Measurements from ENCODE around the gene STK39.

Gene STK39

GRCh38 chr2:167980439-167980838 is 267.0 kb downstream of the STK39 start:
- DNase-seq: no peak

- DNase-seq: no peak
These were observed 274.6 kb downstream of the STK39 start for GRCh38 chr2:167972746-167973145.

GRCh38 chr2:167972020-167972419 is 275.4 kb downstream of the STK39 start:
- DNase-seq: no peak

- no peak for DNase-seq
These were observed 280.2 kb downstream of the STK39 start for GRCh38 chr2:167966937-167967913.

GRCh38 chr2:167965907-167966761 is 281.3 kb downstream of the STK39 start:
- no peak for DNase-seq

GRCh38 chr2:167964650-167965413 is 282.6 kb downstream of the STK39 start:
- no peak for DNase-seq

- no peak for DNase-seq
These were observed 283.3 kb downstream of the STK39 start for GRCh38 chr2:167963899-167964649.

- no peak for DNase-seq
These were observed 284.8 kb downstream of the STK39 start for GRCh38 chr2:167962436-167963226.

GRCh38 chr2:167961536-167962048 is 285.8 kb downstream of the STK39 start:
- no peak for DNase-seq

GRCh38 chr2:167960089-167960747 is 287.2 kb downstream of the STK39 start:
- no peak for DNase-seq

- no peak for DNase-seq
These were observed 289.7 kb downstream of the STK39 start for GRCh38 chr2:167957662-167958061.

- DNase-seq: no peak
These were observed 292.0 kb downstream of the STK39 start for GRCh38 chr2:167955264-167955906.

GRCh38 chr2:167954495-167954894 is 292.9 kb downstream of the STK39 start:
- DNase-seq: no peak

- DNase-seq: no peak
These were observed 293.6 kb downstream of the STK39 start for GRCh38 chr2:167953776-167954175.

- no peak for DNase-seq
These were observed 296.8 kb downstream of the STK39 start for GRCh38 chr2:167950571-167950970.

GRCh38 chr2:167946441-167946841 is 301.0 kb downstream of the STK39 start:
- DNase-seq: no peak

GRCh38 chr2:167945660-167946368 is 301.6 kb downstream of the STK39 start:
- no peak for DNase-seq

GRCh38 chr2:167944825-167945659 is 302.4 kb downstream of the STK39 start:
- DNase-seq: no peak
